OCI-LY1 (cell line): Measurements from ENCODE around the gene TMEM161A.

Experiments
- H2AFZ ChIP-seq: fragments of 200-600 bp; sonication (generic), shearing (Covaris generic); 2 replicates; pipeline ENCODE4 v1.6.0; 2014; ENCODE audit warnings: antibody characterized with exemption, mild to moderate bottlenecking, low read length
- H3F3A ChIP-seq: fragments of 200-600 bp; sonication (generic), shearing (Covaris generic); 2 replicates; pipeline ENCODE4 v1.6.0; 2014; ENCODE audit warnings: mild to moderate bottlenecking, antibody characterized with exemption, low read length, moderate library complexity; ENCODE audit not compliant: insufficient read depth
- H3K27ac ChIP-seq: fragments of 200-600 bp; sonication (generic); 2 replicates; pipeline ENCODE4 v1.5.1; 2014; ENCODE audit warnings: low read length, mixed run types, mild to moderate bottlenecking, low read depth; ENCODE audit not compliant: poor library complexity, severe bottlenecking
- H3K27me3 ChIP-seq: fragments of 200-600 bp; sonication (generic); 2 replicates; pipeline ENCODE4 v1.6.0; 2014; ENCODE audit warnings: antibody characterized with exemption, mild to moderate bottlenecking, low read length, moderate library complexity; ENCODE audit not compliant: insufficient read depth
- H3K36me3 ChIP-seq: fragments of 200-600 bp; sonication (generic); 2 replicates; pipeline ENCODE4 v1.6.1; 2014; ENCODE audit warnings: mild to moderate bottlenecking, antibody characterized with exemption, low read length, moderate library complexity, mixed read lengths; ENCODE audit not compliant: insufficient read depth
- H3K4me1 ChIP-seq: fragments of 200-600 bp; sonication (generic); 2 replicates; pipeline ENCODE4 v1.5.1; 2014; ENCODE audit warnings: mild to moderate bottlenecking, low read length, moderate library complexity; ENCODE audit not compliant: insufficient read depth, severe bottlenecking
- H3K4me2 ChIP-seq: fragments of 200-600 bp; sonication (generic), shearing (Covaris generic); 2 replicates; pipeline ENCODE4 v1.6.1; 2014; ENCODE audit warnings: low read length
- H3K4me3 ChIP-seq: fragments of 200-600 bp; sonication (generic); 2 replicates; pipeline ENCODE4 v1.5.1; 2014; ENCODE audit warnings: low read length, low read depth, mild to moderate bottlenecking, mixed read lengths; ENCODE audit not compliant: poor library complexity, severe bottlenecking
- H3K79me2 ChIP-seq: fragments of 200-600 bp; shearing (Covaris generic); 2 replicates; pipeline ENCODE4 v1.6.1; 2016; ENCODE audit warnings: mixed run types, low read length, mixed read lengths; ENCODE audit not compliant: insufficient read depth
- H3K9ac ChIP-seq: fragments of 200-600 bp; sonication (generic), shearing (Covaris generic); 2 replicates; pipeline ENCODE4 v1.6.1; 2014; ENCODE audit warnings: mild to moderate bottlenecking, low read length, mixed read lengths
- H3K9me2 ChIP-seq: fragments of 200-600 bp; sonication (generic), shearing (Covaris generic); 2 replicates; pipeline ENCODE4 v1.6.1; 2014; ENCODE audit warnings: low read depth, mild to moderate bottlenecking, low read length, mixed read lengths
- H3K9me3 ChIP-seq: fragments of 200-600 bp; shearing (Covaris generic); 2 replicates; pipeline ENCODE4 v1.6.1; 2014; ENCODE audit warnings: low read length, mixed read lengths
- H4K20me1 ChIP-seq: fragments of 200-600 bp; sonication (generic), shearing (Covaris generic); 2 replicates; pipeline ENCODE4 v1.6.0; 2016; ENCODE audit warnings: mild to moderate bottlenecking, low read length; ENCODE audit not compliant: insufficient read depth
- CTCF ChIP-seq: fragments of 200-600 bp; sonication (generic), shearing (Covaris generic); IDR thresholded peaks from 2 replicates; pipeline ENCODE4 v1.5.1; 2017; ENCODE audit warnings: mild to moderate bottlenecking, antibody characterized with exemption, low read length, moderate library complexity, mixed read lengths
- EZH2 ChIP-seq: fragments of 200-600 bp; sonication (generic), shearing (Covaris generic); IDR thresholded peaks from 2 replicates; pipeline ENCODE4 v1.8.0; 2017; ENCODE audit warnings: borderline replicate concordance, mixed run types, mild to moderate bottlenecking, antibody characterized with exemption, low read length, moderate library complexity, mixed read lengths

TMEM161A gene

GRCh38 chr19:19126102-19126501, 12.2 kb downstream of the TMEM161A start:
- H3K4me2 ChIP-seq, result no peak overlapping the region
- no peaks in the 10 kb centered on the region for H3K9me2 ChIP-seq
- H3K79me2 ChIP-seq, result no peaks in the 10 kb centered on the region
- H3F3A ChIP-seq, result no peaks in the 10 kb centered on the region
- no peak overlapping the region for H3K4me3 ChIP-seq
- H3K9ac ChIP-seq, result no peak overlapping the region
- no peaks in the 10 kb centered on the region for H4K20me1 ChIP-seq
- TF ChIP-seq CTCF (no peak), EZH2 (no peak)
- peaks cover 62% of the 10 kb centered on the region for H3K36me3 ChIP-seq
- no peaks in the 10 kb centered on the region for H3K27me3 ChIP-seq
- H3K4me1 ChIP-seq, result no peaks in the 10 kb centered on the region
- H3K9me3 ChIP-seq, result peaks cover 13% of the 10 kb centered on the region
- no peak overlapping the region for H2AFZ ChIP-seq
- H3K27ac ChIP-seq, result no peak overlapping the region

DNA sequence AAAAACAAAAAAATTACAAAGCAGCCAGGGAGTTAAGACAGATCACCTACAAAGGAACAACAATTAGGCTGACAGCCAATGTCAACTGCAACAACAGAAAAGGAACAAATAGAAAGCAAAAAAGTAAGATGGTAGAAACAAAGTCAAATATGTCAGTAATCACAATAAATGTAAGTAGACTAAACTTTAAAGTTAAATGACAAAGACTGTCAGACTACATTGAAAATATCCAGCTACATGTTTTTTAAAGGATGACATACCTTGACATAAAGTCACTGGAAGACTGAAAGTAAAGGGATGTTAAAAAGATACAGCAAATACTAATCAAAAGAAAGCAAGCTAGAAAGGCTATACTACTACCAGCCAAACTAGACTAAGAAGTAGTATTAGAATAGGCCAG, 14.9 kb downstream of the TMEM161A start:
- Histone ChIP-seq H3K9ac (no peak overlapping the region), H3K27me3 (no peaks in the 10 kb centered on the region), H3K36me3 (peaks cover 68% of the 10 kb centered on the region), H3K4me1 (no peaks in the 10 kb centered on the region), H3K27ac (no peak overlapping the region), H3F3A (no peaks in the 10 kb centered on the region), H3K9me2 (no peaks in the 10 kb centered on the region), H3K4me3 (no peak overlapping the region), H4K20me1 (no peaks in the 10 kb centered on the region), H3K9me3 (peaks cover 13% of the 10 kb centered on the region), H3K79me2 (no peaks in the 10 kb centered on the region), H3K4me2 (no peak overlapping the region), H2AFZ (no peak overlapping the region)
- TF ChIP-seq EZH2 (no peak), CTCF (no peak)

GRCh38 chr19:19122902-19123301, 15.4 kb downstream of the TMEM161A start:
- H3F3A ChIP-seq, result no peaks in the 10 kb centered on the region
- H3K36me3 ChIP-seq, result peaks cover 69% of the 10 kb centered on the region
- no peaks in the 10 kb centered on the region for H4K20me1 ChIP-seq
- no peak overlapping the region for H2AFZ ChIP-seq
- H3K9me3 ChIP-seq, result peaks cover 13% of the 10 kb centered on the region
- no peaks in the 10 kb centered on the region for H3K27me3 ChIP-seq
- H3K4me3 ChIP-seq, result no peak overlapping the region
- H3K4me2 ChIP-seq, result no peak overlapping the region
- no peak overlapping the region for H3K27ac ChIP-seq
- H3K4me1 ChIP-seq, result no peaks in the 10 kb centered on the region
- H3K9me2 ChIP-seq, result no peaks in the 10 kb centered on the region
- H3K79me2 ChIP-seq, result no peaks in the 10 kb centered on the region
- H3K9ac ChIP-seq, result no peak overlapping the region
- no peak for TF ChIP-seq CTCF
